Measurements from ENCODE around the gene NELL2. TPM values are rescaled to one million over a fixed set of nuclear protein-coding genes. Genes with fewer than 3 reads are reported as not detected.

Gene NELL2
- total and polyA plus RNA-seq, 9 of the 15 experiments (the other 6 are each of a cell fraction or from before 2014, with no cell fraction given) = 0.32 to 1.1 (median 0.53) TPM

DNA sequence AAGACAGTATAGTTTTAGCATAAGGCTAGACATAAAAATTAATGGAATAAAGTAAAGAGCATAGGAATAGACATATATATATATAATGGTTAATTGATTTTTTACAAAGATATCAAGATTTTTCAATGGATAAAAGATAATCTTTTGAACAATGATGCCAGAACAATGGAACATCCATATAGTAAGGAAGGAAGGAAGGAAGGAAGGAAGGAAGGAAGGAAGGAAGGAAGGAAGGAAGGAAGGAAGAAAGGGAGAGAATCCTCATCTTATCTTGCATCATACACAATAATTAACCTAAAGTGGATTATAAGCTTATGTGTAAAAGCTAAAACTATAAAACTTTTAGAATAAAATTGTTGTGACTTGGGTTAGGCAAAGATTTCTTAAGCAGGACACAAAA lies 9.8 kb upstream of the NELL2 start:
- no TSS peak for BruUV-seq (replicated peaks)
- POLR2A ChIA-PET = no interaction called here
- CTCF ChIA-PET (ENCODE audit: low intra/inter-chr PET ratio) = no interaction called here

DNA sequence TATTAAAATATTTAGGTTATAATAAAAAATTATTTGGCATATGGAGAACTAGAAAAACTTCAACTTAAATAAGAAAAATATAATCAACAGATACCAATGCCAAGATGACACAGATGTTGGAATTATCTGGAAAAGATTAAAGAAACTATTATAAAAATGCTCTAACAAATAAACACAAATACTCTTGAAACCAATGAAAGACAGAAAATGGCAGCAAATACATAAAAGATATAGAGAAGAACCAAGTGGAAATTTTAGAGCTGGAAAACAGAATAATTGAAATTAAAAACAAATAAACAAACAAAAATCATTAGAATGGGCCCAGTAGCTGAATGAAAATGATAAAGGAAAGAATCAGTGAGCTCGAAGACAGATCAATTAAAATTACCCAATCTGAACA lies 5.1 kb upstream of the NELL2 start:
- ChIA-PET POLR2A (no interaction called here), CTCF (ENCODE audit: low intra/inter-chr PET ratio) (no interaction called here)
- H3K27me3 ChIP-seq (ENCODE audit: control insufficient read depth in 2 of 2, insufficient read depth in 2 of 2, low read length in 2 of 2) = no peaks in the 10 kb centered on the region
- H3K9ac ChIP-seq (ENCODE audit: insufficient read depth in 1 of 2, low read depth in 2 of 2, low read length in 2 of 2) = no peak overlapping the region
- ATAC-seq = no peak
- WGBS (ENCODE audit: insufficient coverage, low coverage, missing lambda C conversion rate) = 19% methylated on average over 1 of the region's 1 CpG
- H3K4me3 ChIP-seq = no peak overlapping the region
- H3K27ac ChIP-seq (ENCODE audit: extremely low read depth, low read depth, low read length) = no peak overlapping the region
- DNase-seq (ENCODE audit: extremely low read depth in 1 of 4, low spot score in 3 of 4) = no peak
- H3K4me1 ChIP-seq (replicated peaks in 1 of 2; ENCODE audit: control insufficient read depth in 2 of 2, insufficient read depth in 2 of 2, low read length in 2 of 2) = peaks cover 0 to 7% of the 10 kb centered on the region in 2 experiments; a peak in 2 of 5 replicates
- H3K36me3 ChIP-seq (ENCODE audit: control insufficient read depth, insufficient read depth, low read length) = no peaks in the 10 kb centered on the region
- no peaks in the 10 kb centered on the region for H3K79me2 ChIP-seq (ENCODE audit: control insufficient read depth, insufficient read depth, low read length)
- H3K9me3 ChIP-seq (replicated peaks; ENCODE audit: control insufficient read depth, insufficient read depth, low read depth, low read length) = no peaks in the 10 kb centered on the region
- H3K4me2 ChIP-seq (ENCODE audit: insufficient read depth, low read length) = no peak overlapping the region
- no peak for TF ChIP-seq MAFG (tag; conservative IDR thresholded peaks at IDR 0.05)
- no peak for TF ChIP-seq ZNF324 (CRISPR knock-in tag; IDR thresholded peaks at IDR 0.05)
- H2AFZ ChIP-seq (ENCODE audit: low read depth, low read length) = no peak overlapping the region
- intact Hi-C loops (cut with micrococcal nuclease) (no loop called here), in situ Hi-C loops (cut with MboI) (no loop called here)
- no peak for FAIRE-seq
- H4K20me1 ChIP-seq (replicated peaks; ENCODE audit: control insufficient read depth, insufficient read depth, low read length) = no peaks in the 10 kb centered on the region
- H3K9me1 ChIP-seq (ENCODE audit: control insufficient read depth, insufficient read depth, low read length) = no peaks in the 10 kb centered on the region
- no TSS peak for BruUV-seq (replicated peaks)

More for the DNA sequence above, 9.8 kb upstream of the NELL2 start:
- ATAC-seq (no peak), DNase-seq (ENCODE audit: extremely low read depth in 1 of 4, low spot score in 3 of 4) (no peak), FAIRE-seq (no peak)
- TF ChIP-seq, protein P1, sequence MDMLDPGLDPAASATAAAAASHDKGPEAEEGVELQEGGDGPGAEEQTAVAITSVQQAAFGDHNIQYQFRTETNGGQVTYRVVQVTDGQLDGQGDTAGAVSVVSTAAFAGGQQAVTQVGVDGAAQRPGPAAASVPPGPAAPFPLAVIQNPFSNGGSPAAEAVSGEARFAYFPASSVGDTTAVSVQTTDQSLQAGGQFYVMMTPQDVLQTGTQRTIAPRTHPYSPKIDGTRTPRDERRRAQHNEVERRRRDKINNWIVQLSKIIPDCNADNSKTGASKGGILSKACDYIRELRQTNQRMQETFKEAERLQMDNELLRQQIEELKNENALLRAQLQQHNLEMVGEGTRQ (CRISPR knock-in tag; IDR thresholded peaks at IDR 0.05) = no peak
- TF ChIP-seq, protein P2, sequence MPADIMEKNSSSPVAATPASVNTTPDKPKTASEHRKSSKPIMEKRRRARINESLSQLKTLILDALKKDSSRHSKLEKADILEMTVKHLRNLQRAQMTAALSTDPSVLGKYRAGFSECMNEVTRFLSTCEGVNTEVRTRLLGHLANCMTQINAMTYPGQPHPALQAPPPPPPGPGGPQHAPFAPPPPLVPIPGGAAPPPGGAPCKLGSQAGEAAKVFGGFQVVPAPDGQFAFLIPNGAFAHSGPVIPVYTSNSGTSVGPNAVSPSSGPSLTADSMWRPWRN (IDR thresholded peaks at IDR 0.05; ENCODE audit: low read depth) = no peak
- TF ChIP-seq NFE2L1 (tag; IDR thresholded peaks at IDR 0.05; ENCODE audit: borderline replicate concordance, low read depth) = no peak
- Histone ChIP-seq H3K4me1 (replicated peaks in 1 of 2; ENCODE audit: control insufficient read depth in 2 of 2, insufficient read depth in 2 of 2, low read length in 2 of 2) (peaks cover 0 to 9% of the 10 kb centered on the region in 2 experiments; a peak in 2 of 5 replicates), H3K4me3 (no peak overlapping the region), H3K27me3 (ENCODE audit: control insufficient read depth in 2 of 2, insufficient read depth in 2 of 2, low read length in 2 of 2) (no peaks in the 10 kb centered on the region), H3K4me2 (ENCODE audit: insufficient read depth, low read length) (no peak overlapping the region), H3K79me2 (ENCODE audit: control insufficient read depth, insufficient read depth, low read length) (no peaks in the 10 kb centered on the region), H3K9me1 (ENCODE audit: control insufficient read depth, insufficient read depth, low read length) (no peaks in the 10 kb centered on the region), H3K36me3 (ENCODE audit: control insufficient read depth, insufficient read depth, low read length) (no peaks in the 10 kb centered on the region), H4K20me1 (replicated peaks; ENCODE audit: control insufficient read depth, insufficient read depth, low read length) (no peaks in the 10 kb centered on the region), H3K27ac (ENCODE audit: extremely low read depth, low read depth, low read length) (no peak overlapping the region), H2AFZ (ENCODE audit: low read depth, low read length) (no peak overlapping the region), H3K9ac (ENCODE audit: insufficient read depth in 1 of 2, low read depth in 2 of 2, low read length in 2 of 2) (no peak overlapping the region), H3K9me3 (replicated peaks; ENCODE audit: control insufficient read depth, insufficient read depth, low read depth, low read length) (no peaks in the 10 kb centered on the region)
- intact Hi-C loops (cut with micrococcal nuclease) (no loop called here), in situ Hi-C loops (cut with MboI) (no loop called here)

Data from K562 (cell line).